Measurements from ENCODE around the gene FBLN1.
"Not testable (repeated sequence)": the region's sequence is repeated elsewhere in the genome, so short reads cannot be mapped to it uniquely, and the experiment has no call there.

FBLN1 gene

GRCh38 chr22:45502215-45503049 is at the start of gene FBLN1:
Gene FBLN1, plus strand, starts transcription at chr22:45502883. Its CDS starts 103 bp downstream, at chr22:45502986.
- DNase-seq, result peak; percentile 18

- DNase-seq, result no peak
Measured at GRCh38 chr22:45453764-45454163, 48.9 kb upstream of the FBLN1 start.

GRCh38 chr22:45454275-45454674 is 48.4 kb upstream of the FBLN1 start:
- DNase-seq, result no peak

DNA sequence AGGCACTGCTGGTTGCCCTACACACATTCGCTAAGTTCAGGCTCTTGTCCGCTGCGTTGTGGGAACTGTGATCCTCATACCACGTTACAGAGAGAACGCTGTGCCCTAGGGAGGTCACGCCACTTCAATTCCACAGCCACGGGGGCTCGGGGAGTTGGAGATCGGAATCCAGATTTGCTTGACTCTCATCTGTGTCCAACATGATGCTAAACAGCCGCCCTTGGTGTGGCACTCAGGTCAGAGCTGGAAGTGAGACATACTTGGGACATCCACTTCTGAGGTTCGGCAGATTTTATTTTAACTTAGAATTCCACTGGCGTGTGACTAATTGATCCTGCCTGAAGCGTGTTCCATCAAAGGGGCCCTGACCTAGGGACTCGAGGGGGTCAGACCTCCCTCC is 47.5 kb upstream of the FBLN1 start:
- no peak for DNase-seq

DNA sequence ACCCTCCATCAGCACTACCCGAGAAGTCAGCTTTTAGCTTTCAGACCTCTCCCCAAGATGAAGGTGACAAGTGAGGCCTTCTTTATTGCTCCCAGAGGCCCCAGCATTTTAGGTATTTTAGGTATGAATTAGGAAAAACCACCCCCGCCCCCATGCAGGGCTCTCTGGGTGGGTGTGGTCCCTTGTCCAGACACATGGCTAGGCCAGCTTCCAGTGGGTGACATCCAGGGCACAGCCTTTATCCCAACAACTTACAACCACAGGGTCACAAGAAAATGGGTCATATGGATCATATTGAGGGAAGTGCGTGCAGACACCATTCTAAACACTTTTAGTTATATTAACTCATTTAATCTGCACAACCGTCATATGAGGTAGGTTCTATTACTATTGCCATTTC is 47.1 kb upstream of the FBLN1 start:
- no peak for DNase-seq

DNA sequence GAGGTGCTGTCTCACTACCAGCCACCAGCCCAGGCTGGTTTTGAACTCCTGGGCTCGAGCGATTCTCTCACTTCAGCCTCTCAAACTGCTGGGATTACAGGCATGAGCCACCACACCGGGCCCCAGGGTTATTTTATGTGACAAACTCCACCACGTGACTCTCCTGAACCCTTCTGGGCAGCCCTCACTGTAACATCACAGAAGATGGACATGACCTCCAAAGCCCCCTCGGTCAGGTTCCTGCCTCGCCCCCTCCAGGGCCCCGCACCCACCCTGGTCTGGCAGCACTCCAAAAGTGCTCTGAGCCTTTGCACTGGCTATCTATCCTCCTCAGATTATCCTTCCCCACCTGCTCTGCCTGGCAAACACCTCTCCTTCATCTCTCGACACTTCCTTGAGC is 45.9 kb upstream of the FBLN1 start:
- no peak for DNase-seq

- no peak for DNase-seq
Measured at GRCh38 chr22:45458532-45458931, 44.2 kb upstream of the FBLN1 start.

DNA sequence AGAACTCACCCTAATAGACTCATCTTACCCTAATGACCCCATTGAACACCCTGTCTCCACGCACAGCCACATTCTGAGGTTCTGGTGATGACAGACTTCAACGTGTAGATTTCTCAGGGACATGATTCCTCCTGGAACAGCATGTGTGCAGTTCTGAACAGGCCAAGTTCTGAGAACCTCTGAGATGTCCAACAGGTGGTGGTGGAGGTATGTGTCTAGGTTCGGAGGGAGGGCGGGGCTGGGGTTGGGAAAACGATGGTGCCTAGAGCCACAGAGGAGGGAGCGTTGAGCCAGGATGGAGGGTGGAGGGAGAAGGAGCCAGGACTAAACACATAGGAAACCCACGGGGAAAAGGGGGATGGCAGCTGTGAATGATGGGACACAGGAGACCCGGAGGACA is 43.4 kb upstream of the FBLN1 start:
- DNase-seq, result no peak

DNA sequence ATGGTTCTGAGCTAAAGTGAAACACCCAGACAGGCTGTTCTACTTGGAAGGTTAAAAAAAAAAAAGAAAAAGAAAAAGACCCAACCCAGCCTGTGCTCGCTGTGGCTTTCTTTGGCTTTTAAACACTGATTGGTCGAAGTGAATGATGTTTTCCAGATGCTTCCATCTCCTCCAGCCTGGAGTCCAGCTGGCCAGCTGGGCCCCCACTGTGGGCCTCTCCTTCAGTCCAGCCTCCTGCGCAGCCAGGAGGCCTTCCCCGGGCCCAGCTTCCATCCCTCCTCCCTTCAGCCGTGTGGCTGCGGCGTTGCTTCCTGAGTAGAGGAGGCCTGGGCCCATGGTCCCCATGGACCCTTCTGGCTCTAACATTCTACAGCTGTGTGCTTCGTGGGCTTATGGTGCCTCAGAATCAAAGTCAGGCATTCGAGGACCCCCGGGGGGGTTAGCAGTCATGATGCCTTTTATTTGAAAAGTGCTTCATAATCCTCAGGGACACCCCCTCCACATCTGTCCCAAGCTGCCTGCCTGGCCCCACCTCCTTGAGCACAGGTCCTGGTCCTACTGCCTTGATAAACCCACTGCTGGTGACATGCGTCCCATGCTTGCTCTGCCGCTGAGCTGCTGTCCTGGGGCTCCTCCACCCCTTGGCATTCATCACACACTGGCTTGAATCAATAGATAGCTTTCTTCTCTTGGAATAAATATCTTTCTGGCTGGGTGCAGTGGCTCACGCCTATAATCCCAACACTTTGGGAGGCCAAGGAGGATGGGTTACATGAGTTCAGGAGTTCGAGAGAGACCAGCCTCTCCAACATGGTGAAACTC is 42.2 kb upstream of the FBLN1 start:
- no peak for DNase-seq

DNA sequence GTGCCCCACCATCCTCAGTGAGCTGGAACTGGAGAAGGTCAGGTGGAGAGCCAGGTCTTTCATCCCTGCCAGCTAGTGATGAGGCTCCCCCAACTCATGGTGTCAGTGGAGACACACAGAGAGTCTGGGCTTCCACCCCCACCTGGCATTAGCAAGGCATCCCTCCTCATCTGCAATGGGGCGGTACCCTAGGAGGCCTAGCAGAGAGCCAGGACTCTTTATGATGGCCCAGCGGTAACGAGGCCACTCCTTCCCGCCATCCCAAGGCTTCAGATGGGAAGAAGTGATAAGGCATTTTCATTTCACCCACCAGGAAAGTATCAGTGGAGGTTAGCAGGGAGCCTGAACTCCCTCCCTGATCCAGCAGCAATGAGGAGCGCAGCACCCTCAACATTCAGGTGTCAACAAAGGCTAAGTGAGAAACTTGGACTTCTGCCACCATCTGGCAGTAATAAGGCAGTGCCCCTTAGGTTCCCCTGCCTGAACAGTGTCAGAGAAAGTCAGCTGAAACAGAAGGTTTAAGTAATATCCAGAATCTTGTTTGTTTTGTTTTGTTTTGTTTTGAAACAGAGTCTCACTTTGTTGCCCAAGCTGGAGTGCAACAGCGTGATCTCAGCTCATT is 40.5 kb upstream of the FBLN1 start:
- DNase-seq, result no peak

DNA sequence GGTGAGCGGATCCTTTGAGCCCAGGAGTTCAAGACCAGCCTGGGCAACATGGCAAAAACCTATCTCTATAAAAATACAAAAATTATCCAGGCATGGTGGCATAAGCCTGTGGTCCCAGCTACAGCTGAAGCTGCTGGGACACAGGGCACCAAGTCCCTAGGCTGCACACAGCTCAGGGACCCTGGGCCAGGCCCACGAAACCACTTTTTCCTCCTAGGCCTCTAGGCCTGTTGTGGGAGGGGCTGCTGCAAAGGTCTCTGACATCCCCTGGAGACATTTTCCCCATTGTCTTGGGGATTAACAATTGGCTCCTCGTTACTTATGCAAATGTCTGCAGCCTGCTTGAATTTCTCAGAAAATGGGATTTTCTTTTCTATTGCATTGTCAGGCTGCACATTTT is 39.0 kb upstream of the FBLN1 start:
- DNase-seq, result not testable (repeated sequence)

DNA sequence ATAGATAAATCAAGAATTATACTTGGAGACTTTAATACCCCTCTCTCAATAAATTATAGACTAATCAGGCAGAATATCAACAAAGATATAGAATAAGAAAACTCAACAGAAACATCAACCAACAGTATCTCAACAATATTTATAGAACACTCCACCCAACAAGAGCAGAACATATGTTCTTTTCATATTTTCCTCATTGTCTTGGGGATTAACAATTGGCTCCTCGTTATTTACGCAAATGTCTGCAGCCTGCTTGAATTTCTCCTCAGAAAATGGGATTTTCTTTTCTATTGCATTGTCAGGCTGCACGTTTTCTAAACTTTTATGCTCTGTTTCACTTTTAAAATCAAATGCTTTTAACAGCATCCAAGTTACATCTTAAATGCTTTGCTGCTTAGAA is 37.0 kb upstream of the FBLN1 start:
- no peak for DNase-seq

GRCh38 chr22:45468872-45469271 is 33.8 kb upstream of the FBLN1 start:
- no peak for DNase-seq

- DNase-seq, result no peak
Measured at GRCh38 chr22:45469281-45470073, 33.2 kb upstream of the FBLN1 start.

GRCh38 chr22:45470871-45471270 is 31.8 kb upstream of the FBLN1 start:
- DNase-seq, result no peak

- no peak for DNase-seq
Measured at GRCh38 chr22:45472426-45472825, 30.3 kb upstream of the FBLN1 start.

DNA sequence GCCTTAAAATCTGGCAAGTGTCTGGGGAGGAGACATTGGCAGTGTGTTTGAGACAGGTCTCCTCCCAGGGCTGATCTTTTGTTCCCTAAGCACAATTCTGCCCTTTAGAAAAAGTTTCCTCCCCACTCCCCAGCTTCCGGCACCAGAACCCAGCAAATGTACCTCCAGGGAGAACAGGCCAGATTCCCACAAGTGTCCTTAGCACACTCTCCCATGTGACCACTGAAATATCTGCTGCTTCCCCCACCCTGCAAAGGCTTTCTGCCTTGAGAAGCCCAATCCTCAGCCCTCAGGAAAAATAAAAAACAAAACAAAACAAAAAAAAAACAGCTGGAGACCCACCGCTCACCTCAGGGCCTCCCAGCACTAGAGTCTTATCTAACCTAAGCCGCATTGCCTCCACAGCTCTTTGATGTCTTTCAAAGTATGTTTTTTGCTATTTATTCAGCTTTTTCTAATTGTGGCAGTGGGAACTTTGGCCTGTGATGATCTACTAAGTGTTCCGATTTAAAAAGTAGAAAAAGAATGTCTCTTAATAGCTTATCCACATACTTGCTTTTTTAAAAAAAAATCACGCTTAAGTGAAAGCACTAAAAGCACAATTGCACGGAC is 29.0 kb upstream of the FBLN1 start:
- DNase-seq, result no peak

GRCh38 chr22:45475063-45475747 is 27.5 kb upstream of the FBLN1 start:
- no peak for DNase-seq

GRCh38 chr22:45475851-45476514 is 26.7 kb upstream of the FBLN1 start:
- no peak for DNase-seq

DNA sequence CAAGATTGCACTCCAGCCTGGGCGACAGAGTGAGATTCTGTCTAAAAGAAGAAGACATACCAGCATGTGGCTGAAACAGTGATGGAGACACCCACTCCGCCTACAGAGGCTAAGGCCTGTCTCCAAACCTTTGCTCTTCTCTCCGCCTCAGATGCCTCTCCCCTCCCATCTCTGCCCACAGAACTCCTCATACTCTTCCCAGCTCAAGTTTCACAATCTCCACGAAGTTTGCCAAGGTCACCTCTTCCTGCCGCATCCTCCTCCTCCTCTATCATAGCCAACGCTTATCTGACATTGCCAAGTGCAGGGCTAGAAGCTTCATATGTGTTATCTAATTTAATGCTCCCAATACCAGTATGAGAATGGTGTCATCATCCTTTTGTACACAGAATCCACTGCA is 25.9 kb upstream of the FBLN1 start:
- no peak for DNase-seq

Measured in midbrain (tissue), 1 donor.